Central memory CD4-positive, alpha-beta T cell (primary cell): ENCODE data around the gene FIBP.

Experiments used
- DNase-seq: peaks from one replicate; pipeline ENCODE4 v3.0.0; 2022

The FIBP gene

GRCh38 chr11:65887723-65888162 is 528 bp downstream of the FIBP start:
- no peak for DNase-seq

- no peak for DNase-seq
These were observed 1.2 kb downstream of the FIBP start for GRCh38 chr11:65886826-65887722.

GRCh38 chr11:65885808-65886536 is 2.3 kb downstream of the FIBP start:
- DNase-seq = no peak

- no peak for DNase-seq
These were observed 3.0 kb downstream of the FIBP start for GRCh38 chr11:65885231-65885630.

- DNase-seq = peak; percentile 76
These were observed 3.6 kb downstream of the FIBP start for GRCh38 chr11:65884716-65885092.

GRCh38 chr11:65883786-65884715 is 4.2 kb downstream of the FIBP start:
- no peak for DNase-seq

- DNase-seq = no peak
These were observed 5.1 kb downstream of the FIBP start for GRCh38 chr11:65883058-65883761.

- DNase-seq = no peak
These were observed 5.9 kb downstream of the FIBP start for GRCh38 chr11:65882120-65883057.

- no peak for DNase-seq
These were observed 7.3 kb downstream of the FIBP start for GRCh38 chr11:65880844-65881421.

GRCh38 chr11:65880027-65880426 is 8.2 kb downstream of the FIBP start:
- DNase-seq = no peak

GRCh38 chr11:65879617-65880016 is 8.7 kb downstream of the FIBP start, which contains the start of gene CTSW:
Gene CTSW, plus strand, starts transcription at chr11:65879837. Its CDS starts 18 bp downstream, at chr11:65879855.
- DNase-seq = peak; percentile 30

GRCh38 chr11:65873318-65874156 is 14.7 kb downstream of the FIBP start:
- peak; percentile 96 for DNase-seq

GRCh38 chr11:65872586-65873317 is 15.5 kb downstream of the FIBP start, which contains the start of gene EFEMP2:
Gene EFEMP2, minus strand, starts transcription at chr11:65872800. Its CDS starts 446 bp downstream, at chr11:65872354.
- no peak for DNase-seq

- no peak for DNase-seq
These were observed 16.3 kb downstream of the FIBP start for GRCh38 chr11:65871811-65872548.

GRCh38 chr11:65870706-65871681 is 17.3 kb downstream of the FIBP start:
- no peak for DNase-seq

- DNase-seq = no peak
These were observed 18.0 kb downstream of the FIBP start for GRCh38 chr11:65870307-65870658.
